Measurements from ENCODE around the gene ATP13A5.

Gene ATP13A5

GRCh38 chr3:193250492-193250891 is 128.1 kb downstream of the ATP13A5 start:
- no peak for DNase-seq

DNA sequence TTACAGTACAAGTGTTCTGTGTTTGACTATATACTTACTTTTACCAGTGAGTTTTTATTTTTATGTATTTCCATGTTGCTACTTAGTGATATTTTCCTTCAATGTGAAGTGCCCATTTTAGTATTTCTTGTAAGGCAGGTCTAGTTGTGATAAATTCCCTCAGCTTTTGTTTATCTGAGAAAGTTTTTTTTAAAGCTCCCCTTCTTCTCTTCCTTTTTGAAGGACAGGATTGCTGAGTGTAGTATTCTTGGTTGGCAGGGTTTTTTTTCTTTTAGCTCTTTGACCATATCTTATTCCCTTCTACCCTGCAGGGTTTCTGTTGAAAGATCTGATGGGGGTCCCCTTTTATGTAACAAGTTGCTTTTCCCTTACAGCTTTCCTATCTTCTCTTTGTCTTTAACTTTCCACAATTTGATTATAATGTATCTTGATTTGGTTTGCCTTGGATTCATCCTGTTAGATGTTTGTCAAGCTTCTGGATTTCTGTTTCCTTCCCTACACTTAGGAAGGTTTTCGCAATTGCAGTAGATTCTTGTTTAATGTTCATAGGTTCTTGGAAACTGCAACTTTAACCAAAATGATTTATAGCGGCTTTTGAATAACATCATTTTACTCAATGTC is 129.6 kb downstream of the ATP13A5 start:
- DNase-seq = no peak

- no peak for DNase-seq
Measured at GRCh38 chr3:193243571-193243970, 135.0 kb downstream of the ATP13A5 start.

DNA sequence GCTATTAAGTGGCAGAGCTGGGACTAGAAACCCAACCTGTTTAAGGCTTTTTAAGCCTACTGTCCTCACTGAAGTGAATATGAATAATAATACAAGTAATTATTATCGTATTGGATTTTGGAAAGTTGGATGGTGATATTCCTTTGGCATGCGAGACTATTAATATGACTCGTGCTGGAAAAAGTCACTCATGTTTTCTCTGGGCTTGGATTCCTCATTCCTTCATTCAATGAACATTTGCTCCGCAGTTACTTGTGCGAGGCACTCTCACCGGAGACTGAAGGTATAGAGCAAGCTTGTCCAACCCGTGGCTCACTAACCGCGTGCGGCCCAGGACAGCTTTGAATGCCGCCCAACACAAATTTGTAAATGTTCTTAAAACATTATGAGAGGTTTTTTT is 136.8 kb downstream of the ATP13A5 start:
- no peak for DNase-seq

GRCh38 chr3:193240850-193241706 is 137.5 kb downstream of the ATP13A5 start, which contains the start of gene PLAAT1:
Gene PLAAT1, plus strand, starts transcription at chr3:193241222. Its CDS starts 14,429 bp downstream, at chr3:193255651.
- peak; percentile 58 for DNase-seq

- DNase-seq = no peak
Measured at GRCh38 chr3:193240436-193240849, 138.1 kb downstream of the ATP13A5 start.

- no peak for DNase-seq
Measured at GRCh38 chr3:193237030-193237429, 141.5 kb downstream of the ATP13A5 start.

- no peak for DNase-seq
Measured at GRCh38 chr3:193236599-193236998, 142.0 kb downstream of the ATP13A5 start.

- no peak for DNase-seq
Measured at GRCh38 chr3:193231201-193231600, 147.4 kb downstream of the ATP13A5 start.

DNA sequence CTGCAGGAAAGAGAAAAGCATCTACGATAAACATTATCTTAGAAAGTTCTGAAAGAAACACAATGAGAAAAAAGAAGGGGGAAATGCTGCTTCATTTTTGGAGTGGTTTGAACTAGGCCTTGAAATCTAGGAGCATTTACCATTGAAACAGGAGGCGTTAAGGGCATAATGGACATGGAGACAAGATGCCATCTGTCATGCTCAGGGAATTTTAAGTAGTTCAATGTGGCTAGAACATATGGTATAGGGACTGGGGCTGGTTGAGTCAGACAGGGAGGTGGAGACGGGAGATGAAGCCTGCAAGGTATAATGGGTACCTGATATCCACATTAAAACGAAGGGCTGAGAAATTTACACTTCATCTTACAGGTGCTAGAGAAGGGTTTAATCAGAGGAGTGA is 147.9 kb downstream of the ATP13A5 start:
- no peak for DNase-seq

DNA sequence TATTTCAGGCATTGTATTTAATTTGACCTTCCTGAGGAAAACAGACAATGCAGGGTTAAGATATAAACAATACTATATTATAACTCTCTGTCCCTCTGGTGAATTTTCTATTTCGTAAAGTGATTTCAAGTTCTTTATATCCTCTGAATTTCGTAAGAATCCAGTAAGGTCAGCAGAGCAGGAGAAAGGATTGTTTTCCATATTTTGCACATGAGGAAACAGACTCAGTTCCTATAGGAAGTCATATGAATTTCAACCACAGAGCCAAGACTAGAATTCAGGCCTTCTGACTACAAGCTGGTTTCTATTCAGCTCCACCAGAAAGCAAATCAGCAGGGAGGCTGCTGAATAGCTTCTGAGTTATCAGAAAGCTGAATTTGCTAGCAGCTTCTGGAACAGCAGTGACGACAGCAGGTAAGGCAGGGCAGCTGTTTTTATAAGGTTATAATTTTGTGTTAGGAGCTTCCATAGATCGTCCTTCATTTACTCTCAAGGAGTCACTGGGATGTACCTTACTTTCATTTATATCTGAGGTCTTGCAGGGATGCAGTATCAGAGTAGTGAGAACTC is 148.6 kb downstream of the ATP13A5 start:
- no peak for DNase-seq

DNA sequence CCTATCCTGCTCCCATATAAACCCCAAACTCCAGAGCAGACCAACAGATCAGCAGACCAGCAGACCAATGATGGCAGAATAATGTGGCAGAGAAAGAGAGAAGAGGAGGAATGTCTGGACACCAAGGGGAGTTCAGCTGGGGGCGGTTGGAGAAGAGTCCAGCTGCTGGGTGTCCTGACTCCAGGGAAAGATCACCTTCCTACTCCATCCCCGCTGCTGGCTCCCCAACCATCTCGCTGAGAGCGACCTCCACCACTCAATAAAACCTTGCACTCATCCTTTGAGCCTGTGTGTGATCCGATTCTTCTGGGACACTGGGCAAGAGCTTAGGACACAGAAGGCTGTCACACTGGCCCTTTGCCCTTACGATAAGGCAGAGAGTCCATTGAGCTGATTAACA is 150.3 kb downstream of the ATP13A5 start:
- no peak for DNase-seq

DNA sequence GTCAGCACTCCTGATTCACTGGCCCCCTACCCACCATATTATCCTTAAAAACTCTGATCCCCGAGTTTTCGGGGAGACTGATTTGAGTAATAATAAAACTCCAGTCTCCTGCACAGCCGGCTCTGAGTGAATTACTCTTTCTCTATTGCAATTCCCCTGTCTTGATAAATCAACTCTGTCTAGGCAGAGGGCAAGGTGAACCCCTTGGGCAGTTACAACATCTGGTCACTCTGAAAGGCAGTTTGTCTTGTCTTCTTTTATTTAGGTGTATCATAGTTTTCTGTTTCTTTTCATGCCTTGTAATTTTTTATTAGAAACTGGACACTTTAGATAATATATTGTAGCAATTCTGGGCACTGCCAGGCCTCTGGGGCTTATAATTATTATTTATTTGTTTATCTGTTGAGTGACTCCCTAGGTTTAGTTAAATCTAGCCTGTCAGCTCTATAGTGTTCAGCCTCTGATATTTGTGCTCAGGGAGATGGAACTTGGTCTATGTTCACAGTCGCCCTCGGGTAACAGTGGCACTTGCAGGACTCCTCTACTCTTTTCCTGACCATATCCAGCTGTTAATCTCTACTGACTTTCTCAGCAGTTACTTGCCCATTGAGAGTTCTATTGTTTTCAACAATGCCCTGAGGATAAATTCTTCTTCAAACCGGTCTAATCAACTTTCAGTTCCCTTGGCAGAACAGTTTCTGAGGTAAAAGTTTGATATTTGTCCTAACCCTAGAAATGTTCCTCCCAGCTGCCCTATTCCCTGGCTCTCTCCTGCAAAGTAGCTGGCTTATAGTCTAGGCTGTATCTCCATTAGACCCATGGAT is 153.0 kb downstream of the ATP13A5 start:
- no peak for DNase-seq

Data from stimulated activated CD4-positive, alpha-beta T cell treated with anti-CD3 and anti-CD28 coated beads, Interleukin-15, amount 100 ng/mL, for 24 hours (primary cell).